Neural progenitor cell (in vitro differentiated cells): ENCODE results near the gene USP37.

Source experiments
- CTCF ChIP-seq: fragments of 200-600 bp; sonication (generic); IDR thresholded peaks from 2 replicates; pipeline ENCODE4 v1.5.1; 2017; ENCODE audit warnings: antibody characterized with exemption, mild to moderate bottlenecking
- EZH2phosphoT487 ChIP-seq: fragments of 200-600 bp; sonication (generic); IDR thresholded peaks from 2 replicates; pipeline ENCODE4 v1.6.1; 2017; ENCODE audit warnings: antibody characterized with exemption

DNA sequence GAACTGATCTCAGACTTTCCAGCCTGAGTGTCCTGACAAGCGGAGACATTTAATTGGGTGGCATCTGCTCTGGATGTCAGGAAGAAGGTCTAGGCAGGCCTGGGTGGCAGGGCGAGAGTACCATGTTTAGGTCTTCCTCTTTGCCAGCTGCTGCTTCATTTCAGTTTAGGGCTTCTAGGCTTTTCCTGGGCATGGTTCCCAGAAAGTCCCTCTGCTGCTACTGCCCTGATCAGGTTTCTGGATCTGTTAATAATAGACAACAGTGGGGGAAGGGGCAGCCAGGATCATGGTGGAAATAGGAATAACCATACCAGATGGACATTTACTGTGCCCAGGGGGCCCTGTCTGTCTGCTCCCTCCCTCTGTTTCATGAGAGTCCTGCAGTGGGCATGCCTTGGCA lies 37.3 kb upstream of the USP37 start:
- TF ChIP-seq CTCF: no peak
- no peak for TF ChIP-seq EZH2phosphoT487
